MCF 10A (cell line): ENCODE results near the gene CHRDL2. TPM values are rescaled to one million over a fixed set of nuclear protein-coding genes. Genes with fewer than 3 reads are reported as not detected.

ENCODE experiments used
- BruUV-seq: library from RNA; stranded (reverse); fragments of 400-500 nt; replicated peaks from 2 replicates; lab custom pipeline; 2021; lab: Mats Ljungman, UMichigan
- CTCF ChIA-PET: fragments of 300-600 bp; sonication (Branson Sonifier 250); formaldehyde crosslinking; extraction: SDS; loops from one replicate; lab custom pipeline; 2021; ENCODE audit warnings: antibody characterized with exemption, inconsistent platforms; lab: Yijun Ruan, JAX
- POLR2A ChIA-PET: fragments of 300-600, 350-650 bp; sonication (Branson Sonifier 250); formaldehyde crosslinking; extraction: SDS; loops from one replicate; lab custom pipeline; 2020; ENCODE audit warnings: antibody characterized with exemption, inconsistent platforms; lab: Yijun Ruan, JAX
- DNase-seq: peaks from one replicate; pipeline ENCODE4 v3.0.0-alpha.2; 2018; ENCODE audit not compliant: unreplicated experiment
- H3K27ac Mint-ChIP-seq: one replicate; pipeline ENCODE4 v1.8.0; 2022; ENCODE audit warnings: mild to moderate bottlenecking, low read depth, mixed read lengths; ENCODE audit not compliant: unreplicated experiment
- H3K27me3 Mint-ChIP-seq: one replicate; pipeline ENCODE4 v1.8.0; 2022; ENCODE audit warnings: mixed read lengths; ENCODE audit not compliant: insufficient read depth, unreplicated experiment
- H3K36me3 Mint-ChIP-seq: one replicate; pipeline ENCODE4 v1.8.0; 2022; ENCODE audit warnings: mild to moderate bottlenecking, moderate library complexity, mixed read lengths; ENCODE audit not compliant: insufficient read depth, unreplicated experiment
- H3K4me1 Mint-ChIP-seq: one replicate; pipeline ENCODE4 v1.8.0; 2022; ENCODE audit warnings: mixed read lengths; ENCODE audit not compliant: insufficient read depth, unreplicated experiment
- H3K4me3 Mint-ChIP-seq: one replicate; pipeline ENCODE4 v1.8.0; 2022; ENCODE audit warnings: mild to moderate bottlenecking, moderate library complexity, mixed read lengths; ENCODE audit not compliant: unreplicated experiment
- H3K9me3 Mint-ChIP-seq: one replicate; pipeline ENCODE4 v1.8.0; 2022; ENCODE audit warnings: mixed read lengths; ENCODE audit not compliant: unreplicated experiment
- intact Hi-C: fragments of 100-400 bp; cut with micrococcal nuclease; formaldehyde crosslinking; loops from 2 replicates; pipeline ENCODE4 v1.14.1; 2022
- total RNA-seq: library from RNA; stranded (reverse); gene quantifications from 2 replicates; pipeline ENCODE4 v1.2.3, GENCODE V29; 2022
- TF ChIP-seq, protein P1 (sequence below): fragments of 200-600 bp; IDR thresholded peaks from one replicate; pipeline ENCODE4 v1.8.0; 2022; ENCODE audit warnings: antibody characterized with exemption, mild to moderate bottlenecking; ENCODE audit not compliant: unreplicated experiment

CHRDL2 gene
- total RNA-seq, 1 experiment from 2014 or later = not detected

DNA sequence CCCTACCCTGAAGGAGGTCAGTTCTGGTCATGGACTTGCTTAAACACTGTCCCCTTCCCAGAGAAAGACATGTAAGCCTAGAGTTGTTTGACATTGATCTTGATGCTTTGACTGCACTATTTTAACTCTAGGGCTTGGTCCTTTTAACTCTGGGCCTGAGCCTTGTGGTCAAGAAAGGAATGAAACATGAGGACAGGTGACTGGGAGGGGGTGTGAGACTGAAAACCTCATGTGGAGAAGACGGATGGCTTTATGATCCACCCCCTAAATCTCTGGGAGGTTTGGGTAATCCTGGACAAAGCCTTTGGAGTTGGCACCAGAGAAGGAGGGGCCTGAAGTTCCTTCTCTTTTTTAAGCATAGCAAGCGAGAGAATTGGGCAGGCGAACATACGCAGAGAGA, 17.5 kb downstream of the CHRDL2 start:
- intact Hi-C loops = no loop called here
- TF ChIP-seq, protein P1, sequence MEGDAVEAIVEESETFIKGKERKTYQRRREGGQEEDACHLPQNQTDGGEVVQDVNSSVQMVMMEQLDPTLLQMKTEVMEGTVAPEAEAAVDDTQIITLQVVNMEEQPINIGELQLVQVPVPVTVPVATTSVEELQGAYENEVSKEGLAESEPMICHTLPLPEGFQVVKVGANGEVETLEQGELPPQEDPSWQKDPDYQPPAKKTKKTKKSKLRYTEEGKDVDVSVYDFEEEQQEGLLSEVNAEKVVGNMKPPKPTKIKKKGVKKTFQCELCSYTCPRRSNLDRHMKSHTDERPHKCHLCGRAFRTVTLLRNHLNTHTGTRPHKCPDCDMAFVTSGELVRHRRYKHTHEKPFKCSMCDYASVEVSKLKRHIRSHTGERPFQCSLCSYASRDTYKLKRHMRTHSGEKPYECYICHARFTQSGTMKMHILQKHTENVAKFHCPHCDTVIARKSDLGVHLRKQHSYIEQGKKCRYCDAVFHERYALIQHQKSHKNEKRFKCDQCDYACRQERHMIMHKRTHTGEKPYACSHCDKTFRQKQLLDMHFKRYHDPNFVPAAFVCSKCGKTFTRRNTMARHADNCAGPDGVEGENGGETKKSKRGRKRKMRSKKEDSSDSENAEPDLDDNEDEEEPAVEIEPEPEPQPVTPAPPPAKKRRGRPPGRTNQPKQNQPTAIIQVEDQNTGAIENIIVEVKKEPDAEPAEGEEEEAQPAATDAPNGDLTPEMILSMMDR = no peak
- Mint-ChIP-seq H3K4me3 (no peak overlapping the region), H3K4me1 (no peaks in the 10 kb centered on the region), H3K27me3 (no peaks in the 10 kb centered on the region), H3K36me3 (no peaks in the 10 kb centered on the region), H3K9me3 (no peaks in the 10 kb centered on the region), H3K27ac (no peak overlapping the region)
- no TSS peak for BruUV-seq
- ChIA-PET CTCF (interaction anchor here (1.1 kb wide), 1 partner anchor 13 kb away, joined by 6 read pairs; no protein-coding TSS in a partner anchor), POLR2A (no interaction called here)
- DNase-seq = no peak

DNA sequence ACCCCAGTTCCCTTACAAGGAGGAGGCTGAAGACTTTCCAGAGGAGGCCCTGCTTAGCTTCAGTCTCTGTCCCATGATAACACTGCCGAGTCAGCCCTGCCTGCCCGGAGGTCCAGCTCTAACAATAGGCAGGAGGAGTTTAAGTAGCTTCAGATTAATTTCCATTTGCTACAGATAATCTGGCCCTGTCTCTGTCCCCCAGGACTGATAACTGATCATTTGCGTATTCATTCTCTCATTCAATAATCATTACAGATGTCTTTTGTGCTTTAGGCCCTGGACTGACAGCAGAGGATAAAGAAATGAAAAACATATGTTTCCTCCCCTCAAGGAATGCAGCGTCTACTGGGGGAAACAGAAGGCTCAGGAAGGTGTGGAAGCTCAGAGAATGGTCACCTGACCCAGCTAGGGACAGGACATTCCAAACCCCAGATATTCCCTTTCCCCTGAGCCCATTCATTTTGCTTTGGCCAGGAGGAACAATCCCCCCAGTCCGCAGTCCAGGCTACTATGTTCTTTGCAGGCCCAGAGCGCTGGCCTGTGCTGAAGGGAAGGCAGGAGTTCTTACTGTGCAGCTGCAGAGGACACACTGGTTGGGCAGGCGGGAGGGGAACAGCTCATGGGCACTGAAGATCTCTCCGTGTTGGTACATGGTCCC, 20.8 kb downstream of the CHRDL2 start:
- BruUV-seq = no TSS peak
- no peak for DNase-seq
- TF ChIP-seq, protein P1 = no peak
- H3K9me3 Mint-ChIP-seq = no peaks in the 10 kb centered on the region
- ChIA-PET CTCF (interaction anchor here (0.7 to 1.7 kb wide), 6 partner anchors 8 to 37 kb away, joined by 3 to 9 read pairs (median 4); no protein-coding TSS in a partner anchor), POLR2A (interaction anchor here (0.5 to 0.7 kb wide), 3 partner anchors 29 to 516 kb away, joined by 3 to 4 read pairs (median 3); no protein-coding TSS in a partner anchor)
- intact Hi-C loops = no loop called here
- no peaks in the 10 kb centered on the region for H3K4me1 Mint-ChIP-seq
- H3K27me3 Mint-ChIP-seq = no peaks in the 10 kb centered on the region
- no peak overlapping the region for H3K27ac Mint-ChIP-seq
- H3K4me3 Mint-ChIP-seq = no peak overlapping the region
- no peaks in the 10 kb centered on the region for H3K36me3 Mint-ChIP-seq

DNA sequence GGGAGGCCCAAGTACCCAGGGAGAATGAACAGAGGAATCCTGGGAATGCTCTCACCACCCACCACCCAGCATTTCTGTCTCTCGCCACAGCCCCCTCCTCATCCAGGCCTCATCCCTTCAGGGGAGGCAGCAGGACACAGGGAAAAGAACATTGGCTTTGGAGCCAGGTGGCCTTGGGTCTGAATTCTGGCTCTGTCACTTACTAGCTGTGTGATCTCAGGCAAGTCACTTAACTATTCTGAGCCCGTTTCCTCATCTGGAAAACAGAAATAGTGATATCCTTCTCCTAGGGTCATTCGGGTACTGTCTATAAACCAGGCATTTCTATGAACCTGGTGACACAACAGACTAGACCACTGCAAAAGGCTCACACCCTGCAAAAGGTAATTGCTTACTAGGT, 22.1 kb downstream of the CHRDL2 start:
- Mint-ChIP-seq H3K4me3 (no peak overlapping the region), H3K27me3 (no peaks in the 10 kb centered on the region), H3K9me3 (no peaks in the 10 kb centered on the region), H3K4me1 (no peaks in the 10 kb centered on the region), H3K27ac (no peak overlapping the region), H3K36me3 (no peaks in the 10 kb centered on the region)
- intact Hi-C loops = no loop called here
- BruUV-seq = no TSS peak
- ChIA-PET POLR2A (no interaction called here), CTCF (no interaction called here)
- DNase-seq = no peak
- TF ChIP-seq, protein P1 = no peak

DNA sequence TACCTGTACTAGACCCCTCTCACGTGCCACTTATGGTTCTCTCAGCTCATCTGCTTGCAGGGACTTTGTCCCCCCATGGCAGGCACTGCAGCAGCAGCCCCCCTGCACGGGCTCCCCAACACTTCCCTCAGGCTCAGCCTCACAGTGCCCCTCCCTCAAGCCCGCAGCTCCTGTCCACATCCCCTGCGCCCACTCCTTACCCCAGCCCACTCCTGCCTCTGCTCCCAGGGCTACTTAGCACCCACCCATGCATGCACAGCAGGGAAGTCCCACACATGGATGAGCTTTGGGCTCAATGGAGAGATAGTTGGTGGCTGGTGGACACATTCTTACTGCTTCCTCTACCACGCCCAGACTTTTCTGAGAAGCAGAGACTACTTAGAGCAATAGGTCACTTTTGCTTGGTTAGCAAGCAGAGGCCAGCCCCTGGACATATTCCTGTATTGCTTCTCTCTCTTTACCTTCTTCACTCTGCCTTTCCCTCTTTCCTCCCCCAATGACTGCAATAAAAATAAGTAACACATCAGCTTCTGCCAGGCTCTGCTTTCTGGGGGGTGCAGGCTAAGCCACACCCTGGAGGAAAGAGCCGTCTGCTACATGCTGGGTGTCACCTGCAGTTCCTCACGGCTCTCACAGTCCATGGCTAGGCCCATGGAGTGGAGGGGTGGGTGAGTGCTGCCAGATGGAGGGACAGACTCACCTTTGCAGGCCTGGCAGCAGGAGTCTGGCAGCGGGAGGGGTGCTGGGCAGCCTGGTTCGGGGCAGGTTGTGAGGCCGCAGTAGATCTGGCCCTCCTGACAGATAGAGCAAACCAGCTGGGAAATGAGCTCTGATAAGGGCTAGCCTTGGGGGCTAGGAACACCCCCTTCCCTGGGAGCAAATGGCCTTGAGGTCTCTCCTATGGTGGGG, 23.4 kb downstream of the CHRDL2 start:
- no peaks in the 10 kb centered on the region for H3K4me1 Mint-ChIP-seq
- intact Hi-C loops = no loop called here
- BruUV-seq = no TSS peak
- no peak for DNase-seq
- CTCF ChIA-PET = interaction anchor here (2.6 kb wide), 1 partner anchor 17 kb away, joined by 17 read pairs; no protein-coding TSS in a partner anchor
- no peaks in the 10 kb centered on the region for H3K36me3 Mint-ChIP-seq
- H3K27me3 Mint-ChIP-seq = no peaks in the 10 kb centered on the region
- no peak overlapping the region for H3K27ac Mint-ChIP-seq
- TF ChIP-seq, protein P1 = no peak
- POLR2A ChIA-PET = interaction anchor here (0.6 kb wide), 1 partner anchor 32 kb away, joined by 4 read pairs; no protein-coding TSS in a partner anchor
- no peak overlapping the region for H3K4me3 Mint-ChIP-seq
- no peaks in the 10 kb centered on the region for H3K9me3 Mint-ChIP-seq
